Measurements from ENCODE around the gene SQSTM1.
A peak's percentile ranks its signal among the peaks of the same experiment; 100 is the strongest.

Gene SQSTM1

GRCh38 chr5:179799644-179799973, 21.1 kb upstream of the SQSTM1 start:
- no peak overlapping the region for H3K27ac Mint-ChIP-seq
- H3K4me1 Mint-ChIP-seq = peaks cover 11% of the 10 kb centered on the region
- H3K27me3 Mint-ChIP-seq (ENCODE audit: low read depth) = peaks cover 7% of the 10 kb centered on the region
- H3K4me3 Mint-ChIP-seq = no peak overlapping the region
- TF ChIP-seq, protein P1, sequence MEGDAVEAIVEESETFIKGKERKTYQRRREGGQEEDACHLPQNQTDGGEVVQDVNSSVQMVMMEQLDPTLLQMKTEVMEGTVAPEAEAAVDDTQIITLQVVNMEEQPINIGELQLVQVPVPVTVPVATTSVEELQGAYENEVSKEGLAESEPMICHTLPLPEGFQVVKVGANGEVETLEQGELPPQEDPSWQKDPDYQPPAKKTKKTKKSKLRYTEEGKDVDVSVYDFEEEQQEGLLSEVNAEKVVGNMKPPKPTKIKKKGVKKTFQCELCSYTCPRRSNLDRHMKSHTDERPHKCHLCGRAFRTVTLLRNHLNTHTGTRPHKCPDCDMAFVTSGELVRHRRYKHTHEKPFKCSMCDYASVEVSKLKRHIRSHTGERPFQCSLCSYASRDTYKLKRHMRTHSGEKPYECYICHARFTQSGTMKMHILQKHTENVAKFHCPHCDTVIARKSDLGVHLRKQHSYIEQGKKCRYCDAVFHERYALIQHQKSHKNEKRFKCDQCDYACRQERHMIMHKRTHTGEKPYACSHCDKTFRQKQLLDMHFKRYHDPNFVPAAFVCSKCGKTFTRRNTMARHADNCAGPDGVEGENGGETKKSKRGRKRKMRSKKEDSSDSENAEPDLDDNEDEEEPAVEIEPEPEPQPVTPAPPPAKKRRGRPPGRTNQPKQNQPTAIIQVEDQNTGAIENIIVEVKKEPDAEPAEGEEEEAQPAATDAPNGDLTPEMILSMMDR (IDR thresholded peaks at IDR 0.05; ENCODE audit: unreplicated experiment in 3 of 3) = no peak
- no peaks in the 10 kb centered on the region for H3K9me3 Mint-ChIP-seq
- peaks cover 26% of the 10 kb centered on the region for H3K36me3 Mint-ChIP-seq (ENCODE audit: low read depth)

DNA sequence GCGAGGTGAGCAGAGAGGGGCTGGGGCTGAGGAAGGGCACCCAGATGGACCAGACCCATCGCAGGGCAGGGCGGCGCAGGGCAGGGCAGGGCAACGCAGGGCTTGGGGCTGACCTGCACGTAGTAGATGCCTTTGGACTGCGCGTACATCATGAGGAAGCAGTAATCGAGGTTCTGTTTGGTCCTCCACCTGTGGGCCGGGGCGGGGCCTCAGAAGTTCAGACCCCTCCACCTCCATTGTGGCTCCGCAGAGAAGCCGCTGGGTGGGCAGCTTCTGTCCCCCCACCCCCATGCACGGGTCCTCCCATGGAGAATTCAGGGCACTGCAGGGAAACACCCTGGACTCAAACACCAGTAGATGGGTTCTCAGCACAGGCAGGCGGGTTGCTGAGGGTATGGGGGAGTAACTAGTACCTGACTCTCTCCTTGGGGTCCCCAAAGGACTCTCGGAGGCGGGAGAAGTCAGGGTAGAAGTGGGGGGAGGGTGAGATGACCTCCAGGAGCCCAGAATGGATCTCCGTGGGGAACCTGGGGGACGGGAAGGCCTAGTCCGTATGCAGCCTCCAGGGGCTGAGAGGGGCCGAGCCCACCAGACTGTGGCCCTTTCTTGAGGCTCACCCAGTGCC, 20.5 kb upstream of the SQSTM1 start:
- Mint-ChIP-seq H3K36me3 (ENCODE audit: low read depth) (peaks cover 26% of the 10 kb centered on the region), H3K27ac (no peak overlapping the region), H3K9me3 (no peaks in the 10 kb centered on the region), H3K4me3 (no peak overlapping the region), H3K27me3 (ENCODE audit: low read depth) (peaks cover 4% of the 10 kb centered on the region), H3K4me1 (peaks cover 13% of the 10 kb centered on the region)
- TF ChIP-seq, protein P1 (IDR thresholded peaks at IDR 0.05; ENCODE audit: unreplicated experiment in 3 of 3) = no peak

DNA sequence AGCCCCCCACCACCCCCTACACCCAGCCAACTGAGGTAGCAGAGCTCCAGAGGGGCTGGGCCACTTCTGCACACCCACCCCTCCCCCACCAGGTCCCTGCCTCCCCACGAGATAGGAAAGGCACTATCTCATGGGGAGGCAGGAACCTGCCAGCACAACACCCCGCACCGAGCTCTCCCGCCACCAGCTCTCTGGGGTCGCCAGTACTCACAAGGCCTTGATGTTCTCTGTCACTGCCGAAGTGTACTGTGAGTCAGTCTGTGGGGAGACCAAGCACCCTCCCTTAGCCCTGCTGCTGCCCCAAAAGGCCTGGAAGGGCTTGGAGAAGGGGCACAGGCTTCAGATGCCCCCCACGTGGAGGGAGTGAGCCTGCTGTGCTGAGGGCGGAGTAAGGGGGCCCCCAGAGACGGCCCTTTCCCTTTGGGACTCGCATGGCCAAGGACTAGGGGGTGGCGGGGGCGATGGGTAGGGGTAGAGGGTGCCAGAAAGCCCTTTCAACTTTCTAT, 20.0 kb upstream of the SQSTM1 start:
- Mint-ChIP-seq H3K27ac (no peak overlapping the region), H3K4me3 (no peak overlapping the region), H3K36me3 (ENCODE audit: low read depth) (peaks cover 26% of the 10 kb centered on the region), H3K27me3 (ENCODE audit: low read depth) (peaks cover 4% of the 10 kb centered on the region), H3K4me1 (peaks cover 13% of the 10 kb centered on the region), H3K9me3 (no peaks in the 10 kb centered on the region)
- TF ChIP-seq, protein P1 (IDR thresholded peaks at IDR 0.05; ENCODE audit: unreplicated experiment in 3 of 3) = no peak

DNA sequence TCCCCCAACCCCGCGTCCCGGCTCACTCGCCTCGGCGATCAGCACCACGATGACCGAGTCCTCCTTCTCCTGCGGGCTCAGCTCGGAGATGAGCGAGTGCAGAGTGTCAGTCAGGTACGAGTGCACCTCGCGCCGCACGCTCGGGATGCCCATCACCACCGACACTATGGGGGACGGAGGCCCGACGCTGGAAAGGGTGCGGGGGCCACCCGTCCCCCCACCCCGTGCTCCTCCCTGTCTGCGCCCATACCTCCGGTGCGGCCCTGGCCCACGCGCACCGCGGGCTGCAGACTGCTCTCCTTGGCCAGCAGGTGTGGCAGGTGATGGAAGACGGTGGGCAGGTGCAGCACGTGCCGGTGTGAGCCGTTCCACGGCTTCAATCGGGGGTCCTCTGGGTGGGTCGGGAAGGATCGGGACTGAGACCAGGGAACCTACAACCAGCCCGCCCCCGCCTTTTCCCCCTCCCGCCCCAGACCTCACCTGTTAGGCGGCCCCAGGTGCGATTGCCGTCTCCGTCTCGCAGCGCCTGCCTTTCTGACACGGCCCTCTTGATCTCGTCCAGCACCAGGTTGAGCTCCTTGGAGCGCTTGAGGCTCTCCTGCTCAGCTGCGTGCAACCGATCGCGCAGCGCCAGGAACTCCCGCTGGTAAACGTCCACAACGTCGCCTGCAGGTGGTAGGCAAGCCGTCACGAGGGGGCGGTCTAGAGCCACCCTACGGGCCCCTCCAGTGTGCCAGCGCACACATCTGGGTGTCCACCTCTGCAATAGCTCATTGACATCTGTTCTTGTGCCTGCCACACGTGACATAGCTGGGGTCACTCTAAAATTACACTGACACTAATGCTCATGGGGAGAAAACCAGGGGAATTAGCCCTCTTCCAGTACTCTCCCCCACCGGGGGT, 19.1 kb upstream of the SQSTM1 start:
- Mint-ChIP-seq H3K4me3 (peak overlapping the region in 2 of 3 experiments; percentile 18 to 56), H3K36me3 (ENCODE audit: low read depth) (peaks cover 26% of the 10 kb centered on the region), H3K27me3 (ENCODE audit: low read depth) (peaks cover 4% of the 10 kb centered on the region), H3K9me3 (no peaks in the 10 kb centered on the region), H3K27ac (peak overlapping the region in 1 of 3 experiments; percentile 38), H3K4me1 (peaks cover 13% of the 10 kb centered on the region)
- TF ChIP-seq, protein P1 (IDR thresholded peaks at IDR 0.05; ENCODE audit: unreplicated experiment in 3 of 3) = peak; percentile 45 to 66 (median 54)

GRCh38 chr5:179802207-179802883, 18.4 kb upstream of the SQSTM1 start:
- Mint-ChIP-seq H3K27me3 (ENCODE audit: low read depth) (peaks cover 4% of the 10 kb centered on the region), H3K4me1 (peaks cover 13% of the 10 kb centered on the region), H3K4me3 (peak overlapping the region in 1 of 3 experiments; percentile 64), H3K9me3 (no peaks in the 10 kb centered on the region), H3K27ac (no peak overlapping the region), H3K36me3 (ENCODE audit: low read depth) (peaks cover 20% of the 10 kb centered on the region)
- TF ChIP-seq, protein P1 (IDR thresholded peaks at IDR 0.05; ENCODE audit: unreplicated experiment in 3 of 3) = no peak
